ENCODE results near the gene BRAF.

DNA sequence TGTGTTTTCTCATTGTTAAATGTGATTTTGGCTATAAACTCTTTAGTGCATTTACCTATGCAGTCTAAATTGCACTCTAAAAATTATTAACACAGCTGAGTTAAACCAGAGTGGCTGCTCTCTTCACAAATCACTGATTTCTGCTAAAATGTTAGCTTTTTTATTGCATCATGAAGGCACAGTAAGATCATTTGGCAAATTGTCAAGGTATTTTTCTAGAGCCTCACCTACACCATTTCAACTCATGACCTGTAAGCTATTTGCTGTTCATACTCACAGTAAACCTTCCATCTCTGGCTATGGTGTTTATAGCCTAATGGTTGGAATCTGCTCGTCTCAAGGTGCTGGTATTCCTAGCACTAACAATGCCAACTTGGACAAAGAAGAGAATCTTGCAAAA, 202.5 kb downstream of the BRAF start:
- TF ChIP-seq, protein P1, sequence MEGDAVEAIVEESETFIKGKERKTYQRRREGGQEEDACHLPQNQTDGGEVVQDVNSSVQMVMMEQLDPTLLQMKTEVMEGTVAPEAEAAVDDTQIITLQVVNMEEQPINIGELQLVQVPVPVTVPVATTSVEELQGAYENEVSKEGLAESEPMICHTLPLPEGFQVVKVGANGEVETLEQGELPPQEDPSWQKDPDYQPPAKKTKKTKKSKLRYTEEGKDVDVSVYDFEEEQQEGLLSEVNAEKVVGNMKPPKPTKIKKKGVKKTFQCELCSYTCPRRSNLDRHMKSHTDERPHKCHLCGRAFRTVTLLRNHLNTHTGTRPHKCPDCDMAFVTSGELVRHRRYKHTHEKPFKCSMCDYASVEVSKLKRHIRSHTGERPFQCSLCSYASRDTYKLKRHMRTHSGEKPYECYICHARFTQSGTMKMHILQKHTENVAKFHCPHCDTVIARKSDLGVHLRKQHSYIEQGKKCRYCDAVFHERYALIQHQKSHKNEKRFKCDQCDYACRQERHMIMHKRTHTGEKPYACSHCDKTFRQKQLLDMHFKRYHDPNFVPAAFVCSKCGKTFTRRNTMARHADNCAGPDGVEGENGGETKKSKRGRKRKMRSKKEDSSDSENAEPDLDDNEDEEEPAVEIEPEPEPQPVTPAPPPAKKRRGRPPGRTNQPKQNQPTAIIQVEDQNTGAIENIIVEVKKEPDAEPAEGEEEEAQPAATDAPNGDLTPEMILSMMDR (IDR thresholded peaks at IDR 0.05): no peak
- no peak for TF ChIP-seq POLR2A (IDR thresholded peaks at IDR 0.05; ENCODE audit: low read depth)
- no peak for TF ChIP-seq POLR2AphosphoS5 (IDR thresholded peaks at IDR 0.05)
- no peak for TF ChIP-seq EP300 (IDR thresholded peaks at IDR 0.05)
